Osteocyte (in vitro differentiated cells): ENCODE measurements around the gene CANT1. TPM values are rescaled to one million over a fixed set of nuclear protein-coding genes. Genes with fewer than 3 reads are reported as not detected.

Experiments used
- DNase-seq: peaks from one replicate; pipeline ENCODE4 v3.0.0; 2021; ENCODE audit warnings: mixed read lengths; ENCODE audit not compliant: unreplicated experiment; ENCODE audit errors: extremely low spot score
- H3K27ac Mint-ChIP-seq: one replicate; pipeline ENCODE4 v1.8.0; 2021; ENCODE audit warnings: mild to moderate bottlenecking, mixed read lengths; ENCODE audit not compliant: unreplicated experiment
- H3K27me3 Mint-ChIP-seq: one replicate; pipeline ENCODE4 v1.8.0; 2021; ENCODE audit warnings: mixed read lengths; ENCODE audit not compliant: unreplicated experiment
- H3K36me3 Mint-ChIP-seq: one replicate; pipeline ENCODE4 v1.8.0; 2021; ENCODE audit warnings: mixed read lengths; ENCODE audit not compliant: unreplicated experiment
- H3K4me1 Mint-ChIP-seq: one replicate; pipeline ENCODE4 v1.8.0; 2021; ENCODE audit warnings: mixed read lengths; ENCODE audit not compliant: unreplicated experiment
- H3K4me3 Mint-ChIP-seq: one replicate; pipeline ENCODE4 v1.8.0; 2021; ENCODE audit warnings: mild to moderate bottlenecking, moderate library complexity, mixed read lengths; ENCODE audit not compliant: unreplicated experiment
- H3K9me3 Mint-ChIP-seq: one replicate; pipeline ENCODE4 v1.8.0; 2021; ENCODE audit warnings: mixed read lengths; ENCODE audit not compliant: unreplicated experiment
- total RNA-seq: library from RNA; stranded (reverse); gene quantifications from 2 replicates; pipeline ENCODE4 v1.2.1, GENCODE V29; 2021
- TF ChIP-seq, protein P1 (sequence below): fragments of 200-600 bp; sonication (generic); IDR thresholded peaks from 2 replicates; pipeline ENCODE4 v1.5.0; 2021; ENCODE audit warnings: antibody characterized with exemption, mild to moderate bottlenecking, moderate library complexity

CANT1 gene
- total RNA-seq, 1 donor from 2014 or later: 62.3 TPM

DNA sequence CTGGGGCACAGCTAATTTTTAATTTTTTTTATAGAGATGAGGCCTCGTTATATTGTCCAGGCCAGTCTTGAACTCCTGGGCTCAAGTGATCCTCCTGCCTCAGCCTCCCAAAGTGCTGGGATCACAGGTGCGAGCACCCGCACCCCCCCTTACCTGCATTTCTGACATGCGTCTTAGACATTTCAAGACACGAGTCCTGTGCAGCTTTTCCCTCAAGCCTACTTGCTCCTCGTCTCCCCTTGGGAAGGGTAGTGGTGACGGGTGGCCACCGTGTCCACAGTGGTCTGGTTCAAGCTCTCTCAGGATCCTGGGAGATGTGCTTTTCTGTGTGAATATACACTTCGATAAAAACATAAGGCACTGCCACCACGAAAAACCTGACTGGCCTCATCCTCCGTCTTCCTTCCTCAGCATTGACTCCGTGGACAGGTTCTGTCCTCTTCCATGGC lies 9.6 kb downstream of the CANT1 start:
- peaks cover 14% of the 10 kb centered on the region for H3K36me3 Mint-ChIP-seq
- H3K4me3 Mint-ChIP-seq: no peak overlapping the region
- H3K27me3 Mint-ChIP-seq: no peaks in the 10 kb centered on the region
- no peak for DNase-seq
- H3K27ac Mint-ChIP-seq: no peak overlapping the region
- no peaks in the 10 kb centered on the region for H3K9me3 Mint-ChIP-seq
- TF ChIP-seq, protein P1, sequence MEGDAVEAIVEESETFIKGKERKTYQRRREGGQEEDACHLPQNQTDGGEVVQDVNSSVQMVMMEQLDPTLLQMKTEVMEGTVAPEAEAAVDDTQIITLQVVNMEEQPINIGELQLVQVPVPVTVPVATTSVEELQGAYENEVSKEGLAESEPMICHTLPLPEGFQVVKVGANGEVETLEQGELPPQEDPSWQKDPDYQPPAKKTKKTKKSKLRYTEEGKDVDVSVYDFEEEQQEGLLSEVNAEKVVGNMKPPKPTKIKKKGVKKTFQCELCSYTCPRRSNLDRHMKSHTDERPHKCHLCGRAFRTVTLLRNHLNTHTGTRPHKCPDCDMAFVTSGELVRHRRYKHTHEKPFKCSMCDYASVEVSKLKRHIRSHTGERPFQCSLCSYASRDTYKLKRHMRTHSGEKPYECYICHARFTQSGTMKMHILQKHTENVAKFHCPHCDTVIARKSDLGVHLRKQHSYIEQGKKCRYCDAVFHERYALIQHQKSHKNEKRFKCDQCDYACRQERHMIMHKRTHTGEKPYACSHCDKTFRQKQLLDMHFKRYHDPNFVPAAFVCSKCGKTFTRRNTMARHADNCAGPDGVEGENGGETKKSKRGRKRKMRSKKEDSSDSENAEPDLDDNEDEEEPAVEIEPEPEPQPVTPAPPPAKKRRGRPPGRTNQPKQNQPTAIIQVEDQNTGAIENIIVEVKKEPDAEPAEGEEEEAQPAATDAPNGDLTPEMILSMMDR: no peak
- peaks cover 5% of the 10 kb centered on the region for H3K4me1 Mint-ChIP-seq

GRCh38 chr17:78999056-78999768 lies 10.4 kb downstream of the CANT1 start:
- Mint-ChIP-seq H3K4me3 (no peak overlapping the region), H3K9me3 (no peaks in the 10 kb centered on the region), H3K4me1 (peaks cover 5% of the 10 kb centered on the region), H3K27ac (no peak overlapping the region), H3K36me3 (peaks cover 16% of the 10 kb centered on the region), H3K27me3 (no peaks in the 10 kb centered on the region)
- TF ChIP-seq, protein P1: no peak
- DNase-seq: no peak

- no peak for DNase-seq
- Mint-ChIP-seq H3K4me1 (peaks cover 5% of the 10 kb centered on the region), H3K36me3 (peaks cover 20% of the 10 kb centered on the region), H3K4me3 (no peak overlapping the region), H3K27me3 (no peaks in the 10 kb centered on the region), H3K9me3 (no peaks in the 10 kb centered on the region), H3K27ac (no peak overlapping the region)
- TF ChIP-seq, protein P1: no peak
These were observed 11.1 kb downstream of the CANT1 start for GRCh38 chr17:78998311-78999055.

- peaks cover 9% of the 10 kb centered on the region for H3K4me1 Mint-ChIP-seq
- no peaks in the 10 kb centered on the region for H3K9me3 Mint-ChIP-seq
- no peak for DNase-seq
- H3K27ac Mint-ChIP-seq: no peak overlapping the region
- peaks cover 21% of the 10 kb centered on the region for H3K36me3 Mint-ChIP-seq
- TF ChIP-seq, protein P1: no peak
- no peak overlapping the region for H3K4me3 Mint-ChIP-seq
- H3K27me3 Mint-ChIP-seq: no peaks in the 10 kb centered on the region
These were observed 11.7 kb downstream of the CANT1 start for GRCh38 chr17:78997881-78998280.

DNA sequence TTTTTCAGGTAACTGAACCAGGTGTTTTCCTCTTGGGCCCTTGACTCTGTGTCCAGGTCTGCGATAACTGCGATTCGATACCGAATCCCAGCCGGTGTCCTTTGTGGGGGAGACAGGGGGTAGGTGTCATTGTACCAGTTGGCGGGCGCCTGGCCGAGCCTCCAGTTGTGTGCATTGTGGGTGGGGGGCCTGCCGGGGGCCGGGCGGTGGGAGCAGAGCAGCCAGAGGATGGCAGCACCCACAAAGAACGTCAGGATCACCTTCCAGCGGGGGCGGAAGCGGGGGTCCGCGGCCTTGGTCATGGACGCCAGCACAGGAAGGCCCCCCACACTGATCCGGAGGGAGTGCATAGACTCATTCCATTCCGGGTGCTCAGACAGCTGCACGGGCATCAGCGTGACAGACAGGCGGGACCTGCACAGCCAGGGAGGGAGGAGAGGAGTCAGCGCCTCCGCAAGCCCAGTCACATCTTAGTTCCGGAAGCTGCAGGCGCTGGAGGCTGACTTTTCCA lies 12.3 kb downstream of the CANT1 start:
- Mint-ChIP-seq H3K4me3 (no peak overlapping the region), H3K36me3 (peaks cover 17% of the 10 kb centered on the region), H3K27me3 (no peaks in the 10 kb centered on the region), H3K9me3 (no peaks in the 10 kb centered on the region), H3K4me1 (peaks cover 10% of the 10 kb centered on the region), H3K27ac (no peak overlapping the region)
- no peak for DNase-seq
- TF ChIP-seq, protein P1: no peak
